HG02678 (cell line): Measurements from ENCODE around the gene TSPYL4.

Source experiments
- ATAC-seq: cut with Tn5 transposase; IDR thresholded peaks from one replicate; pipeline ENCODE4 v1.9.1; 2021; ENCODE audit warnings: mild to moderate bottlenecking, moderate library complexity; ENCODE audit not compliant: unreplicated experiment

The TSPYL4 gene

DNA sequence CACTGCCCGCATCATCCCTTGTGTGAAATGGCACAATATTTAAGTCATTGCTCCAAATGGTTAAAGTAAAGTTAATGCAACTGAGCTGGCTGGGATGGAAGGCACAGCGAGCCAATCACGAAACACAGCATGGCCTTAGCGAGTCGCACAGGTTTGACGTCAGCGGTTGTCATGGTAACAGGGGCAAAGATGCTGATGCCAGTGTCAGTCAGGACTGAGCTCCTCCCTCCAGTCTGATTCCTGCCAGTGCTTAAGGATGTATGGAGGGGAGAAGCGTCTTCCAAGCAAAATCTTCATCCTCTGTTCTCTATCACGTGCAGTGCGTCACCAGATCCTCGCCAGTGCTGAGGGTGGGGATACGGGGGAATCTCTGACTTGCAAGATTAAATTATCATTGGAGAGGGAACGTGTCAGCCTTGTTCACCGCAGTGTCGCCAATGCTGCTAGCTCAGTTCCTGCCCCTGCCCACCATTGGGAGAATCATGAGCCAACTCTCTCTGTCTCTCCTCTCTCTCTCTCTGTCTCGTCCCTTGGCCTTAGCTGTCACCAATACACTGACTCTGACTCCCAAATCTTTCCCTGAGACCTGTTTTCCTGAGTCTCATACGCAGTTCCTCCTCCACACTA is 24.5 kb downstream of the TSPYL4 start:
- peak; percentile 98 for ATAC-seq

DNA sequence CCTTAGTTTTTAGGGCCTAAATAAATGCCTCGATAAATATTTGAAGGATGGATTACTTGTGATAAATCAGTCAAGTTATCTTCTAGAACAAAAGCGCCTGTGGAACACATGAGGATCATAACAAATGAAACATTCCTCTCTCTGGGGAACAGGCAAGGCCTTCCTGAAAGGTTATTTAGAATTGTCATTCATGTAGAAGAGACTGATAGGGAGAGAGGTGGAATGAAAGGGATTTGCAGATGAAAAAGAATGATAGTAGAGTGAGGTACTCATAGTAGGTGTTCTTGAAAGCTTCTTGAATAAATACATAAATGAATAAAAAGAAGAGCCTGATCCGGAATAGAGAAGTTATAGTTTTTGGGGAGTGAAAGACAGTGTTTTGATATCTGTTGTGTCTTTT is 30.5 kb downstream of the TSPYL4 start:
- ATAC-seq: no peak

DNA sequence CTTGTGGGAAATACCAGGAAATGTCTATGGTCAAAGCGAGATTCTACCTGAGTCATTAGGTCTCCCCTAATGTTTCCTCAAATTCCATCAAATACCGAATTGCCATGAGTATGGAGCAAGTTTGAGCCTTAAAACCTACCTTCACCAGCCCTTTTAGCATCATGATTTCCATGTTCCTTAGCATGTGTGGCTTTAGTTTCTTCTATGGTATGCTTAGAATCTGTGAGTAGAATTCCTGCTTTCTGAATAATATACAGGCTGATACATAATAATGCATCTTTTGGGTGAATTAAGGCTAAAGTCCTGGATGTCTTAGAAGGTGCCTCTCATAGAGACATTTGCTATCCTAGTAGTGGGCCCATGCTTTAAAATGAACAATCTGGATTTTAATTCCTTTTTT is 32.0 kb downstream of the TSPYL4 start:
- no peak for ATAC-seq

DNA sequence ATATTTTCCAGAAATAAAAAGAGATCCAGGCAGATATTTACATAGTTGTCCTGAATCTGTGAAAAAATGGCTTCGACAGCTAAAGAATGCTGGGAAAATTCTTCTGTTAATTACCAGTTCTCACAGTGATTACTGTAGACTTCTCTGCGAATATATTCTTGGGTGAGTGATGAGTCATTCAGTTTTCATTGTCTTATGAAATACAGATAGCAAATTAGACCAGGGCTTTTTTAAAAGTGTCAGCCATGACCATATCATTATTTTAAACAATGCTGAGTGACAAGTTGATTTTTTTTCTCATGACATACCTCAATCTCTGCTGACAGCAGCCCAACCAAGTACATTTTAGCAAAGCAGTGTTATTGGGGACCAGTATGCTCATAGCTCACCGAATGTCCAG is 32.8 kb downstream of the TSPYL4 start:
- ATAC-seq: no peak

DNA sequence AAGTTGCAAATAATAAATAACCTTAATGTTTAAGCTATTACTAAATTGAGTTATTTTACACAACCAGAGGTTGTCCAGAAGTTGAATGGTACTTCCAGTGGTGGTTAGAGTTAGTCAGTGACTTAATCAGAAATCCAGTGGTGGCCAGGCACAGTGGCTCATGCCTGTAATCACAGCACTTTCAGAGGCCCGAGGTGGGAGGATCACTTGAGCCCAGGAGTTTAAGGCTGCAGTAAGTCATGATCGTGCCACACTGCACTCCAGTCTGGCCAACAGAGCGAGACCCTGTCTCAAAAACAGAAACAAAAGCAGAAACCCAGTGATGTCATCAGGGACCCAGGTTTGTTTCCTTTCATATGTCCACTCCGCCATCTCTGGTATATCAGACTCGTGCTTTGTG is 35.0 kb downstream of the TSPYL4 start:
- ATAC-seq: no peak

DNA sequence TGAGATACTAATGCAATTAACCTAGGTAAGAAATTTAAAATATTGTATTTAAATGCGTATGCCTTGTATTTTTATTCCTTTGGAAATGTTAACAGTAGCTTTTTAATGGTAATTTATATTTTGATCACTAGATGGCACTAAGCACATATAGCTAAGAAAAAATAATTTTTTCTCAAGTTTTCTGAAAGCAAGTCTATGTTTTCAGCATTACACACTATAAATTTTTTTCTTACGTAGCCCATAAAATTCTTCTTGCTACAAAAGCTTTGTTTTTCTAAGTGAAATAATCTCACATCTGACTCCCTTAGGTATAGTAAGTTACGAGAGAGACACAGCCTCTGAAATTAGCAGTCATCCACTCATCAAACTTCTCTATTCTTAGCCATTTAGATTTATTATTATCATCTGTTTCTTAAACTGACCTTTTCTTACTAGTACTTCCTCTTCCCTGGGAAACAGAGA is 35.7 kb downstream of the TSPYL4 start:
- ATAC-seq: no peak

DNA sequence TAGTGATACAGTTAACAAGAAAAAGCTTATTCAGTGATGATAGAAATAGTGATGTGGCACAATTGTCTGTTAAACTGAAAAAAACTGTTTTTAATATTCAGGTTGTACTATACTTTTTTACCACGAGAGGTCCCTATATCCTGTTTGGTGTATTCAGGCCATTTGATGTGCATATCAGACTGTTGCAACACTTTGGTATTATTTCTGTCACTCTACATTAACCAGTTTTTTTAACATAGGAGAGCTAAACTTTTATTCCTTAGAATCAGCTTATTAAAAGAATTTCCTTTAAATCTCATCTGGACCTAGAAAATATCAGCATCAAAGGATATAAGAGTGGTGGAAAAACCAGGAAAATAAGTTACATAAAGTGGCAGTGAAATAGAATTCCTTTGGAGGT is 36.8 kb downstream of the TSPYL4 start:
- ATAC-seq: peak; percentile 41

DNA sequence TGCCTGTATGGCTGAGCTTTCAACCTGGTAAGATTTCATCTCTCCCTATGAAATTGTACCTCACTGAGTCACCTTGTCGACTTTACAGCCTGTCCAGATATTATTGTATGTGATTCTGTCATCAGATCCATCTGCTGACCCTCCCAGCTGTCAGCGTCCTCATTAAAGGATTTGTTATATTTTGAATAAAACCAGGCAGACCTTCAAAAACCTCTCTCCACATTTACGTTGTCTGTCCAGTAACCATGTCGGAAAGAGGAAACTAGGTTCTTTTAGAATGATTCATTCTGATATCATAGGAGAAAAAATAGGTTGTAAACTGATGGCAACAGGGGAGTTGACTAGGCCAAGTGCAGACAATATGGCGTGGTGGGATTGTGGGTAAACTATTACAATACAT is 38.5 kb downstream of the TSPYL4 start:
- no peak for ATAC-seq

DNA sequence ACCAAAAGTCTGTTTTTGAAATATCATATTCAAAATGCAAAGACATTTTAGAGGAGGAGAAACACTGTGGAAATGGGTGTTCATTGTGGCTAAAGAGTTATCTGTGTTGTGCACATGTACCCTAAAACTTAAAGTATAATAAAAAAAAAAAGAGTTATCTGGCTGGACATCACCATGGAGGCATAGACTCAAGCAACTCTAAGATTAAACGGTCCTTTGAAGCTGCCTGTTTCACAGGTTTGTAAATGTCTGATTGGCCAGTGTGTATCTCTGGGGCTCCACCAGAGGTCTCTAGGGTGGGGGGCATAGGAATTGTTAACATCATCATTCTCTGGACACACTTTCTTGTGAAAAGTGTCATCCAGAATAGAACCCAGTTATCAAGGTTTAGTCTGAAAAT is 39.2 kb downstream of the TSPYL4 start:
- ATAC-seq: no peak

DNA sequence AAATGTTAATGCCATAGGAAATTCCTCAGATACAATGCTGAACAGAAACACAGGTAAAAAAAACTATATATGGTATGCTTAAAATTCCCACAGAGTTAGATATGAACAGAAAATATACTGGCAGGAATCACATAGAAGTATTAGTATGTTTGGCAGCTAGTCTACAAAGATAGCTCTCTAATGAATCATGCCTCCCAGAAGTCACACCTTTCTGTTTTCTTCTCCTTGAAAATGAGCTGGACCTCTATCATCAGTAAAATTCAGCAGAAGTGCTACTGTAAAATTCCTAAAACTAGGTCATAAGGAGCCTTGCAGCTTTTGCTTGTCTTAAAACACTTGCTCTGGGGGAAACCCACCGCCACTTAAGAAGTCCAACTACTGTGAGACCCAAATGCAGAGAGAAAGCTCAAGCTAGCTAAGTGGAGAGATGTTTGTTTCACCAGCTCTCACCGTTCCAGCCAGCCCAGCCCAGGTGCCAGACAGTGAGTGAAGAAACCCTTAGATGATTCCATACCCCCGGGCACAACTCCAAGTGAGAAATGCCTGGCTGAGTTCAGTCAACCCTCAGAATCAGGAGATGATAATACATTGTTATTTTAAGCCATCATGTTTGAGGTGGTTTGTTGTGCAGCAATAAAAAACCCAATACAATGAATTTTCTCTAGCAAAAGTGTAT is 43.0 kb downstream of the TSPYL4 start:
- no peak for ATAC-seq

DNA sequence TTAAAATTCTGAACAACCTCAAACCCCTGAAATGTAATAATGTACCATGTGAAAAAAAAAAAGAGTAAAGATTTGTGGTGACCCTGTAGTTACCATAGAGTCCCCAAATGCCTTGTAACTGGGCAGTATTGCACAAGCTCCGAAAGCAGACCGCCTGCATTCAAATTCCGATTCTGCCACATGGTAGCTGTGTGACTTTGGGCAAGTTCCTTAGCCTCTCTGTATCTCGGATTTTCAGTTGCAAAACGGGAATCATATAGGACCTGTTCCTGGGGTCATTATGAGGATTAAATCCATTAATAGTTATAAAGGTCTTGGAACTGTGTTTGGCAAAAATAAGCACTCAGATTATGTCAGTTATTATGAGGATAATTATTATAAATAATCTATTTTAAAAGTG is 43.6 kb downstream of the TSPYL4 start:
- ATAC-seq: no peak

DNA sequence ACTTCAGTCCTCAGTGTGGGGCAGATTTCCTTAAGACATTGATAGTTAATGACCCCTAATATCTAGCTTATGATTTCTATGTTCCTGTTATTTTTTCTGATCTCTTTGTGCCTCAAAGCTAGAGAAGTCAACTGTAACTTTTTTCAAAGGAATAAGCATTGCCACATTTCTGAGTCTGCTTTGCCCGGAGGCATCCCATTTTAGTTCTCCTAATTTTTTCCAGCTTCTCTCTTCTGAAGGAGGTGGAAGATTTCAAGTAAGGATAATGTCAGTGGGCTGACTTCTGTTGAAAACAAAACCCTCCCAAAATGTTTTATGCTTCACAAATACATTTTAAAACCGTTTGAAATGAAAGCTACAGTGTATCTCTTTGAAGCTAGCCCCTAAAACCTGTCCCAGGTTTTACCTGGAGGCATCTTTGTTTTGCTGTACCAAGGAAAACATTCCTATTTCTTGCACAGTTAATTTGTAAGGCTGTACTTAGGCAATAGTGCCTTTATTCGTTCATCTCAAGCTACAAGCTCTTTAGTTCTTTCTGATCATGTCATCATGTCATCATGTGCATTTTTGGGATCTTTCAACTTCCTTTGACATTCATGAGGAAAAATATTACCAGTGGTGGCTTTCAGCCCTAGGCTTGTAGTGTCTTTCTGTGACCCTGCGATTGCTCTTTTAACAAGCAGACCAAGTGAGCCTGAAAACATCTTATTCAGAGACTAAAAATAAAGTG is 45.7 kb downstream of the TSPYL4 start:
- no peak for ATAC-seq

DNA sequence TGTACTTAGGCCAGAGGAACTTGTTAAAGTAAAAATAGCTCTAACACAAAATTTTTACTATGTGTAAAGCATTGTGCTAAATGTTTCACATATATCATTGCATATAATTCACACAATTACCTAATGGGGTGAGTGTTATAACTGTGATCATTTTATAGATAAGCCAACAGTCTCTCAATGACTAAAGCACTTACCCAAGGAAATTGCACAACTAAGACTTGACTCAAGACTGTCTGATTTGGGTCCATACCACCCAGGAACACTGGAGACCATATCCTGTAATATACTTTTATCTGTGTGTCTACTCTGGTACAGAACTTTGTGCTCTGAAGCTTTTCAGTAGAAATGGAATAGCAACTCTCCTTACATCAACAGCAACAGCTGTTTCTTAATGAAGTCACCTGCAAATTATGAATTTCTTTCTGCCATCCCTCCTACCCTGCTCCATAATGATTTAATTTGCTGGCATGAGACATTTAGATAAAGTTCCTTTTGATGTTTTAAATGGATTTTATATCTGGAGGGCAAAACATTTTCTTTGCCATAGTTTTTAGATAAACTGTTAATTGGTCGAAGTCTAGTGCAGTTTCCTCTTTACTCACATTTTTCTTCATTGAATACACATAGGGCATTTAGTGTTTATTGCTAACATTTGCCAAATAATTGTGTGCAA is 47.5 kb downstream of the TSPYL4 start:
- no peak for ATAC-seq

DNA sequence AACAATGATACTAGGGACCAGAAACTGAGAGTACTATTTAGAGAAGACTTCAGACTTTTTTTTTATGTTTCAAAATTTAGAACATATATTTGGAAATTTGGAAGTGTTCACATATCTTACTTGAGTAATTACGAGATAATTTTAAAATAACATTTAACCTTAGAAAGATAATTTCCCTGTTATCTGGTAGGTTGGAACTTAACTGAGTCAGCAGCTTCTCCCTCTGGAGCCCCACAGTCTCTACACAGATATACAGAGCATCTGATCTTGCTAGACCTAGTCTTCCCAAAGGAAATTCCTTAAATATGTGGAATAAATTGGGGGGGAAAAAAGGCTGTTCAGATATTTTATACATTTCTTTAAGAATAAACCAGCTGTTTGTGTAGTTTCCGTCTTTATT is 48.6 kb downstream of the TSPYL4 start:
- ATAC-seq: no peak

DNA sequence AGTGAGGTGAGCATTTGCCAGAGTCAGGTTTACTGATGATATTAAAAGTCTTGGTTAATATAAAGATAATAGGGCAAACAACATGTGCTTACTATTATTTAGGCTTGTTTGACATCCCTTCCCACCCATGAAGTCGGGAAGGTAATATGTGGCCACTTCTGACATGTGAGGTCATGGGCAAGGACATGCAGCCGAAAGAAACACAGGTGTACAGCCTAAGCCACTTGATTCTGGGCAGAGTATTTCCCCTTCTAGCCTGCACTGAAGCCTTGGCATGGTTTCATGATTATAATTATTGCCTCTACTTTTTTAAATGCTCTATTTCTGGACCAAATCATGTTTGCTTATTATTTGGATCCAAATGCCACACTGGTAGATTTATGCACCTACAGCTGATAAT is 52.3 kb downstream of the TSPYL4 start:
- ATAC-seq: no peak

DNA sequence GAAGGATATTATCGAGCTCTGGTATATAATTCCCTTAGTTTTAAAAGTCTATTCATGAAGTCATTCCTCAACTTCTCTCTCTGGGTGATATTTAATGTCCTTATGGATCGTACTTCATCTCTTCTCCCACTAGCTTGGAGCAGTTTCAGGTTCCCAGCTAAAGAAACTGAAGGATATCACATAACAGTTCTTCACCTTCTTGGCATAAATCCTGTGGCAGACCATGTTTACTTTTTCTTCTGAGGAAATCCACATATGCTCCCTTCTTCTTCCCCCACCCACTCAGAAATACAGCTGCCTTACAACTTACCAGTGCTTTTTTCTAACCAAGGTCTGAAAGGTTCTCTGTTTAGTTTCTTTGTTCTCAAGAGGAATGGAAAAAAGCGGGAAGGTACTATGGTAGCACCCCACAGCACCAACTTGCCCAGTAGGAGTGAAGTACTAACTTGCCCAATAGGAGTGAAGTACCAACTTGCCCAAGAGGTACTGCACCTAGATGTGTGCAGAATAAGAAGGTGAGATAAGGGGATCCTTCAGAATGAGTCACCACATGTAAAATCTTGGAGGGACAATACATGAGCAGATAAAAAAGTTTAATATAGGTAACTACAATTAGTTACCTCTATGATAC is 53.1 kb downstream of the TSPYL4 start:
- ATAC-seq: no peak
